GM11168 (cell line): ENCODE measurements around the gene DNAJB12.
"Not testable (repeated sequence)": the region's sequence is repeated elsewhere in the genome, so short reads cannot be mapped to it uniquely, and the experiment has no call there.

Experiments used
- in situ Hi-C: fragments of 300-500 bp; cut with MboI; formaldehyde crosslinking; loops from one replicate; pipeline ENCODE4 v1.12.0; 2022; ENCODE audit warnings: low sequenced_read_pairs; ENCODE audit not compliant: unreplicated experiment

DNAJB12 gene

GRCh38 chr10:72321248-72322029, 33.3 kb downstream of the DNAJB12 start:
- in situ Hi-C loops = no loop called here

GRCh38 chr10:72320676-72321247, 34.0 kb downstream of the DNAJB12 start:
- in situ Hi-C loops = no loop called here

- in situ Hi-C loops = no loop called here
These were observed 35.1 kb downstream of the DNAJB12 start for GRCh38 chr10:72319416-72320254.

GRCh38 chr10:72318418-72319262, 36.1 kb downstream of the DNAJB12 start:
- in situ Hi-C loops = no loop called here

- in situ Hi-C loops = no loop called here
These were observed 37.8 kb downstream of the DNAJB12 start for GRCh38 chr10:72316748-72317435.

GRCh38 chr10:72316386-72316700, 38.4 kb downstream of the DNAJB12 start:
- in situ Hi-C loops = no loop called here

- in situ Hi-C loops = no loop called here
These were observed 38.9 kb downstream of the DNAJB12 start for GRCh38 chr10:72315611-72316385.

GRCh38 chr10:72315054-72315453, 39.7 kb downstream of the DNAJB12 start:
- in situ Hi-C loops = no loop called here

- in situ Hi-C loops = no loop called here
These were observed 40.5 kb downstream of the DNAJB12 start for GRCh38 chr10:72314263-72314662.

GRCh38 chr10:72312865-72313391, 41.8 kb downstream of the DNAJB12 start:
- in situ Hi-C loops = no loop called here

GRCh38 chr10:72311667-72312066, 43.1 kb downstream of the DNAJB12 start:
- in situ Hi-C loops = no loop called here

GRCh38 chr10:72310636-72311035, 44.1 kb downstream of the DNAJB12 start:
- in situ Hi-C loops = no loop called here

GRCh38 chr10:72310241-72310633, 44.5 kb downstream of the DNAJB12 start:
- in situ Hi-C loops = no loop called here

- in situ Hi-C loops = no loop called here
These were observed 45.2 kb downstream of the DNAJB12 start for GRCh38 chr10:72309290-72310240.

- in situ Hi-C loops = no loop called here
These were observed 46.3 kb downstream of the DNAJB12 start for GRCh38 chr10:72308320-72308987.

GRCh38 chr10:72307711-72308110, 47.0 kb downstream of the DNAJB12 start:
- in situ Hi-C loops = not testable (repeated sequence)

- in situ Hi-C loops = no loop called here
These were observed 48.4 kb downstream of the DNAJB12 start for GRCh38 chr10:72306215-72306760.
